ENCODE results near the gene TMEM86B. TPM values are rescaled to one million over a fixed set of nuclear protein-coding genes. Genes with fewer than 3 reads are reported as not detected.
A peak's percentile ranks its signal among the peaks of the same experiment; 100 is the strongest.
"Not testable (repeated sequence)": the region's sequence is repeated elsewhere in the genome, so short reads cannot be mapped to it uniquely, and the experiment has no call there.

TMEM86B gene
- polyA plus RNA-seq, 4 donors, result 22.8 to 255 (median 72.6) TPM

DNA sequence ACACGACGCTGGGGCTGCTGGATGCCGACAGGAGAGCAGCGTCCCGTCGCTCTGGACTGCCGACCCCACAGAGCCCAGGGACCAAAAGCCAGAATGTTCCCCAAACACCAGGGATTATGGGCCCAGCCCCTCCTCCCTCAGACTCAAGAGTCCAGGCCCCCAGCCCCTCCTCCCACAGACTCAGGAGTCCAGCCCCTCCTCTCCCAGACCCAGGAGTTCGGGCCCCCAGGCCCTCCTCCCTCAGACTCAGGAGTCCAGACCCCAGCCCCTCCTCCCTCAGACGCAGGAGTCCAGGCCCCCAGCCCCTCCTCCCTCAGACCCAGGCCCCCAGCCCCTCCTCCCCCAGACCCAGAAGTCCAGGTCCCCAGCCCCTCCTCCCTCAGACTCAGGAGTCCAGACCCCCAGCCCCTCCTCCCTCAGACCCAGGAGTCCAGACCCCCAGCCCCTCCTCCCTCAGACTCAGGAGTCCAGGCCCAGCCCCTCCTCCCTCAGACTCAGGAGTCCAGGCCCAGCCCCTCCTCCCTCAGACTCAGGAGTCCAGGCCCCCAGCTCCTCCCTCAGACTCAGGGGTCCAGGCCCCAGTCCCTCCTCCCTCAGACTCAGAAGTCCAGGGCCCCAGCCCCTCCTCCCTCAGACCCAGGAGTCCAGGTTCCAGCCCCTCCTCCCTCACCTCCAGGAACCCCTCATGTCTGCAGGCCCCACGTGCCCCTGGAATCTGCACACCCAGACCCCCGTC lies 3.7 kb downstream of the TMEM86B start:
- peaks cover 9 to 78% (median 12%) of the 10 kb centered on the region in 3 donors for H3K36me3 ChIP-seq (ENCODE audit: control insufficient read depth in 3 of 3, insufficient read depth in 2 of 3, low read depth in 1 of 3, low read length in 3 of 3)
- FAIRE-seq, result not testable (repeated sequence)

GRCh38 chr19:55224038-55224665 lies 4.4 kb downstream of the TMEM86B start:
- Histone ChIP-seq H3K9me3 (ENCODE audit: control insufficient read depth in 2 of 2, insufficient read depth in 1 of 2, low read depth in 1 of 2, low read length in 1 of 2) (peaks cover 0 to 7% of the 10 kb centered on the region in 2 donors), H3K4me3 (ENCODE audit: low read depth in 1 of 3, low read length in 3 of 3) (no peak overlapping the region), H3K4me1 (ENCODE audit: control insufficient read depth in 3 of 3, insufficient read depth in 2 of 3, low read depth in 1 of 3, low read length in 2 of 3) (peaks cover 0 to 38% (median 3%) of the 10 kb centered on the region in 3 donors), H3K27me3 (ENCODE audit: control insufficient read depth in 3 of 3, insufficient read depth in 3 of 3, low read length in 3 of 3) (no peaks in the 10 kb centered on the region), H3K27ac (ENCODE audit: low read depth in 1 of 3, low read length in 2 of 3) (no peak overlapping the region), H3K36me3 (ENCODE audit: control insufficient read depth in 3 of 3, insufficient read depth in 2 of 3, low read depth in 1 of 3, low read length in 3 of 3) (peaks cover 9 to 71% (median 12%) of the 10 kb centered on the region in 3 donors)
- WGBS, 3 donors, result 80 to 87% (median 83%) methylated on average over 26 of the region's 26 CpGs
- DNase-seq (no peak), FAIRE-seq (no peak)

More for the DNA sequence above, 3.7 kb downstream of the TMEM86B start:
- H3K4me1 ChIP-seq (ENCODE audit: control insufficient read depth in 3 of 3, insufficient read depth in 2 of 3, low read depth in 1 of 3, low read length in 2 of 3), result peaks cover 0 to 45% (median 9%) of the 10 kb centered on the region in 3 donors
- 66 to 85% (median 67%) methylated on average over 10 to 11 of the region's 11 CpGs for WGBS, 3 donors
- not testable (repeated sequence) for H3K27ac ChIP-seq (ENCODE audit: low read depth in 1 of 3, low read length in 2 of 3); DNase-seq; H3K9me3 ChIP-seq (ENCODE audit: control insufficient read depth in 2 of 2, insufficient read depth in 1 of 2, low read depth in 1 of 2, low read length in 1 of 2); H3K27me3 ChIP-seq (ENCODE audit: control insufficient read depth in 3 of 3, insufficient read depth in 3 of 3, low read length in 3 of 3); H3K4me3 ChIP-seq (ENCODE audit: low read depth in 1 of 3, low read length in 3 of 3)

- WGBS, 3 donors, result 88 to 89% (median 89%) methylated on average over 17 of the region's 17 CpGs
- DNase-seq, result no peak
These were observed 5.1 kb downstream of the TMEM86B start for GRCh38 chr19:55223291-55224037.

DNA sequence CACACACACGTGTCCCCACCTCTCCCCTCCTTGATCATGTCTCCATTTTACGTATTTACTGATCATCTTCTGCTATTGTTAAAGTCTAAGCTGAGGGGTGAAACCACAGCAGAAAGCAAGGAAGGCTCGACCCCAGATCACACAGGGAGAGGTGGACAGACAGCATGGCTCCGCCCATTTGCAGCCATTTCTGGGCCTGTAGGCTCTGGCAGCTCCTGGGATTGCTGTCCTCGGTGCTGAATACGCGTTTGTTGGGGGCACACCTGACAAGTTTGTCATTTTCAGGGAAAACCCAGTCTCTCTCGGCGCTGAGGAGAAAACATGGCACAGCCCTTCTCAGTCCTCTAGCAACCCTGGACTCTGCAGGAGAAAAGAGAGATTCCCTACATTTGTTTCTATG lies 8.0 kb downstream of the TMEM86B start:
- H3K27me3 ChIP-seq (ENCODE audit: control insufficient read depth in 3 of 3, insufficient read depth in 3 of 3, low read length in 3 of 3), result no peaks in the 10 kb centered on the region
- H3K36me3 ChIP-seq (ENCODE audit: control insufficient read depth in 3 of 3, insufficient read depth in 2 of 3, low read depth in 1 of 3, low read length in 3 of 3), result peaks cover 0 to 36% (median 5%) of the 10 kb centered on the region in 3 donors
- peaks cover 0 to 17% (median 5%) of the 10 kb centered on the region in 3 donors for H3K4me1 ChIP-seq (ENCODE audit: control insufficient read depth in 3 of 3, insufficient read depth in 2 of 3, low read depth in 1 of 3, low read length in 2 of 3)
- H3K4me3 ChIP-seq (ENCODE audit: low read depth in 1 of 3, low read length in 3 of 3), result no peak overlapping the region
- peaks cover 0 to 7% of the 10 kb centered on the region in 2 donors for H3K9me3 ChIP-seq (ENCODE audit: control insufficient read depth in 2 of 2, insufficient read depth in 1 of 2, low read depth in 1 of 2, low read length in 1 of 2)
- WGBS, 3 donors, result 83 to 92% (median 91%) methylated on average over 9 of the region's 9 CpGs
- no peak overlapping the region for H3K27ac ChIP-seq (ENCODE audit: low read depth in 1 of 3, low read length in 2 of 3)
- DNase-seq (no peak), FAIRE-seq (no peak)

More at GRCh38 chr19:55223291-55224037, 5.1 kb downstream of the TMEM86B start:
- H3K36me3 ChIP-seq (ENCODE audit: control insufficient read depth in 3 of 3, insufficient read depth in 2 of 3, low read depth in 1 of 3, low read length in 3 of 3), result peaks cover 9 to 65% (median 12%) of the 10 kb centered on the region in 3 donors
- peaks cover 0 to 33% (median 0%) of the 10 kb centered on the region in 3 donors for H3K4me1 ChIP-seq (ENCODE audit: control insufficient read depth in 3 of 3, insufficient read depth in 2 of 3, low read depth in 1 of 3, low read length in 2 of 3)
- H3K4me3 ChIP-seq (ENCODE audit: low read depth in 1 of 3, low read length in 3 of 3), result no peak overlapping the region
- no peaks in the 10 kb centered on the region for H3K27me3 ChIP-seq (ENCODE audit: control insufficient read depth in 3 of 3, insufficient read depth in 3 of 3, low read length in 3 of 3)
- FAIRE-seq, result no peak
- peaks cover 0 to 7% of the 10 kb centered on the region in 2 donors for H3K9me3 ChIP-seq (ENCODE audit: control insufficient read depth in 2 of 2, insufficient read depth in 1 of 2, low read depth in 1 of 2, low read length in 1 of 2)
- no peak overlapping the region for H3K27ac ChIP-seq (ENCODE audit: low read depth in 1 of 3, low read length in 2 of 3)

- H3K4me3 ChIP-seq (ENCODE audit: low read depth in 1 of 3, low read length in 3 of 3), result peak overlapping the region in 2 of 3 donors; percentile 56 to 60
- peaks cover 0 to 2% (median 0%) of the 10 kb centered on the region in 3 donors for H3K27me3 ChIP-seq (ENCODE audit: control insufficient read depth in 3 of 3, insufficient read depth in 3 of 3, low read length in 3 of 3)
- H3K9me3 ChIP-seq (ENCODE audit: control insufficient read depth in 2 of 2, insufficient read depth in 1 of 2, low read depth in 1 of 2, low read length in 1 of 2), result peaks cover 0 to 23% of the 10 kb centered on the region in 2 donors
- peaks cover 0 to 7% (median 0%) of the 10 kb centered on the region in 3 donors for H3K36me3 ChIP-seq (ENCODE audit: control insufficient read depth in 3 of 3, insufficient read depth in 2 of 3, low read depth in 1 of 3, low read length in 3 of 3)
- peak overlapping the region; percentile 90 to 95 (median 92) for H3K27ac ChIP-seq (ENCODE audit: low read depth in 1 of 3, low read length in 2 of 3)
- 1 to 5% (median 3%) methylated on average over 36 of the region's 36 CpGs for WGBS, 3 donors
- H3K4me1 ChIP-seq (ENCODE audit: control insufficient read depth in 3 of 3, insufficient read depth in 2 of 3, low read depth in 1 of 3, low read length in 2 of 3), result peaks cover 0 to 9% (median 5%) of the 10 kb centered on the region in 3 donors
- FAIRE-seq, result no peak
- peak; percentile 95 to 98 for DNase-seq
These were observed 11.9 kb downstream of the TMEM86B start for GRCh38 chr19:55216461-55217198.

DNA sequence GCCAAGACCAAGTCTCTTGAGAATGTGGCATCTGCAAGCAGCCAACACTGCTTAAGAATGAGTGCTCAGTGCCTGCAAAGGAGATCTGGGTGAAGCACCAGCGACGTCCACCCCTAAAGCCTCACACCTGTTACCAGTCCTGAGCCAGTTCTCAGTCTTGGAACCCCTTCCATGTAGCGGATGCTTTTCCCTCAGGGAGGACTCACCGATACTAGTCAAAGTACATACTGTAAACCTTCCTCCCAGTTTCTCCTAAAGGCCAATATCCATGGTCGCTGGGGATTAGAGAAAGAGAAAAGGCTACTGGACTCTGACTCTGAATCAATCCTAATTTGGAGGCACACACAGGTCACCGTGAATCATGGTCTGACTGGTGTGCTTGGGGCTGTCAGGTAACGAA lies 15.0 kb downstream of the TMEM86B start:
- H3K36me3 ChIP-seq (ENCODE audit: control insufficient read depth in 3 of 3, insufficient read depth in 2 of 3, low read depth in 1 of 3, low read length in 3 of 3), result peaks cover 0 to 4% (median 0%) of the 10 kb centered on the region in 3 donors
- H3K4me3 ChIP-seq (ENCODE audit: low read depth in 1 of 3, low read length in 3 of 3), result no peak overlapping the region
- H3K27me3 ChIP-seq (ENCODE audit: control insufficient read depth in 3 of 3, insufficient read depth in 3 of 3, low read length in 3 of 3), result peaks cover 0 to 2% (median 0%) of the 10 kb centered on the region in 3 donors
- 83 to 86% (median 84%) methylated on average over 7 of the region's 7 CpGs for WGBS, 3 donors
- H3K27ac ChIP-seq (ENCODE audit: low read depth in 1 of 3, low read length in 2 of 3), result no peak overlapping the region
- FAIRE-seq (no peak), DNase-seq (no peak)
- peaks cover 0 to 23% (median 5%) of the 10 kb centered on the region in 3 donors for H3K4me1 ChIP-seq (ENCODE audit: control insufficient read depth in 3 of 3, insufficient read depth in 2 of 3, low read depth in 1 of 3, low read length in 2 of 3)
- H3K9me3 ChIP-seq (ENCODE audit: control insufficient read depth in 2 of 2, insufficient read depth in 1 of 2, low read depth in 1 of 2, low read length in 1 of 2), result peaks cover 0 to 16% of the 10 kb centered on the region in 2 donors

DNA sequence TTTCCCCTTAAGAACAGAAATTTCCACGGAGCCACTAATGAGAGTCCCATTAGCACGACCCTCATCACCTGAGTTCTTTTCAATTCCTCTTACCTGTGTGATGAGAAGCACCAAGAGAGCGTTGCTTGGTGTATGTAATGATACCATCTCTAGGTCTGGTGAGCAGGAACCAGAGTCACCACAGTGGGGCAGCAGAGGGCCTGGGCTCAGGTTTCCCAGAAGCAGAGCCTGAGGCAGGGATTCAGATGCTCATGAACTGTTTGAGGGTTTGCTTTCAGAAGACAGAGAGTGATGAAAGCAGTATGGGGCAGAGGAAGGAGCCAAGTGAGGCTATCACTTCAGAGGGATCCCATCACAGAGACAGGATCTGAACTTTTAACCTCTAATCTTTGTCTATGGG lies 16.1 kb downstream of the TMEM86B start:
- peaks cover 0 to 23% (median 5%) of the 10 kb centered on the region in 3 donors for H3K4me1 ChIP-seq (ENCODE audit: control insufficient read depth in 3 of 3, insufficient read depth in 2 of 3, low read depth in 1 of 3, low read length in 2 of 3)
- H3K9me3 ChIP-seq (ENCODE audit: control insufficient read depth in 2 of 2, insufficient read depth in 1 of 2, low read depth in 1 of 2, low read length in 1 of 2), result peaks cover 0 to 16% of the 10 kb centered on the region in 2 donors
- H3K27me3 ChIP-seq (ENCODE audit: control insufficient read depth in 3 of 3, insufficient read depth in 3 of 3, low read length in 3 of 3), result peaks cover 0 to 2% (median 0%) of the 10 kb centered on the region in 3 donors
- FAIRE-seq, result no peak
- no peak overlapping the region for H3K4me3 ChIP-seq (ENCODE audit: low read depth in 1 of 3, low read length in 3 of 3)
- DNase-seq, result peak in 1 of 2 donors; percentile 68
- H3K36me3 ChIP-seq (ENCODE audit: control insufficient read depth in 3 of 3, insufficient read depth in 2 of 3, low read depth in 1 of 3, low read length in 3 of 3), result peaks cover 0 to 4% (median 0%) of the 10 kb centered on the region in 3 donors
- WGBS, 3 donors, result 78 to 90% (median 81%) methylated on average over 3 of the region's 3 CpGs
- no peak overlapping the region for H3K27ac ChIP-seq (ENCODE audit: low read depth in 1 of 3, low read length in 2 of 3)

All from small intestine (tissue), 7 donors.